ENCODE data around the gene NBPF3. TPM values are rescaled to one million over a fixed set of nuclear protein-coding genes. Genes with fewer than 3 reads are reported as not detected.
A peak's percentile ranks its signal among the peaks of the same experiment; 100 is the strongest.

NBPF3 gene
- total RNA-seq, 1 experiment from 2014 or later: 15.8 TPM

- no peak overlapping the region for H3T11ph ChIP-seq (ENCODE audit: low read length)
- no peak overlapping the region for H3K27ac ChIP-seq (ENCODE audit: insufficient read length, low read depth, low read length)
- H3K4me3 Mint-ChIP-seq: peak overlapping the region; percentile 71 to 84
- no peak overlapping the region for H2BK12ac ChIP-seq (ENCODE audit: insufficient read length, low read depth, low read length)
- no peaks in the 10 kb centered on the region; a peak in 1 of 5 replicates for H3K9me3 Mint-ChIP-seq
- no peak overlapping the region for H2BK120ac ChIP-seq (ENCODE audit: low read depth, low read length, poor library complexity, severe bottlenecking)
- H3K36me3 Mint-ChIP-seq (ENCODE audit: insufficient read depth in 1 of 3, low read depth in 3 of 3): peaks cover 0 to 14% (median 11%) of the 10 kb centered on the region in 3 experiments; a peak in 4 of 7 replicates
- no peak overlapping the region for H3K4me2 ChIP-seq (ENCODE audit: insufficient read depth, insufficient read length, low read length)
- H2BK5ac ChIP-seq (ENCODE audit: insufficient read length, low read length): no peak overlapping the region
- H4K5ac ChIP-seq (ENCODE audit: insufficient read length, low read depth, low read length): no peak overlapping the region
- peaks cover 3% of the 10 kb centered on the region; the same call in 1 of the 2 replicates for H3K27me3 ChIP-seq (ENCODE audit: insufficient read depth, low read length)
- peaks cover 7% of the 10 kb centered on the region; the same call in 1 of the 2 replicates for H3K79me2 ChIP-seq (ENCODE audit: insufficient read depth, low read length)
- H2AK5ac ChIP-seq (ENCODE audit: insufficient read length, low read length): no peak overlapping the region
- H3K56ac ChIP-seq (ENCODE audit: insufficient read length, low read depth, low read length): no peak overlapping the region
- no peak overlapping the region for H2BK20ac ChIP-seq (ENCODE audit: low read depth, low read length, poor library complexity, severe bottlenecking)
- TF ChIP-seq, protein P1, sequence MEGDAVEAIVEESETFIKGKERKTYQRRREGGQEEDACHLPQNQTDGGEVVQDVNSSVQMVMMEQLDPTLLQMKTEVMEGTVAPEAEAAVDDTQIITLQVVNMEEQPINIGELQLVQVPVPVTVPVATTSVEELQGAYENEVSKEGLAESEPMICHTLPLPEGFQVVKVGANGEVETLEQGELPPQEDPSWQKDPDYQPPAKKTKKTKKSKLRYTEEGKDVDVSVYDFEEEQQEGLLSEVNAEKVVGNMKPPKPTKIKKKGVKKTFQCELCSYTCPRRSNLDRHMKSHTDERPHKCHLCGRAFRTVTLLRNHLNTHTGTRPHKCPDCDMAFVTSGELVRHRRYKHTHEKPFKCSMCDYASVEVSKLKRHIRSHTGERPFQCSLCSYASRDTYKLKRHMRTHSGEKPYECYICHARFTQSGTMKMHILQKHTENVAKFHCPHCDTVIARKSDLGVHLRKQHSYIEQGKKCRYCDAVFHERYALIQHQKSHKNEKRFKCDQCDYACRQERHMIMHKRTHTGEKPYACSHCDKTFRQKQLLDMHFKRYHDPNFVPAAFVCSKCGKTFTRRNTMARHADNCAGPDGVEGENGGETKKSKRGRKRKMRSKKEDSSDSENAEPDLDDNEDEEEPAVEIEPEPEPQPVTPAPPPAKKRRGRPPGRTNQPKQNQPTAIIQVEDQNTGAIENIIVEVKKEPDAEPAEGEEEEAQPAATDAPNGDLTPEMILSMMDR (conservative IDR thresholded peaks at IDR 0.05): peak; percentile 37; the same call in 1 of the 3 replicates
- no peak overlapping the region for H3K4ac ChIP-seq (ENCODE audit: low read depth, low read length)
- H3K23me2 ChIP-seq (ENCODE audit: insufficient read length, low read depth, low read length, poor library complexity, severe bottlenecking): peaks cover 11% of the 10 kb centered on the region
- peaks cover 25% of the 10 kb centered on the region for H3K27me3 Mint-ChIP-seq (ENCODE audit: low read depth)
- H3K18ac ChIP-seq (ENCODE audit: insufficient read length, low read depth, low read length): no peak overlapping the region
- H4K20me1 ChIP-seq (ENCODE audit: control insufficient read depth, insufficient read depth, insufficient read length): no peaks in the 10 kb centered on the region
- no peak overlapping the region for H4K8ac ChIP-seq (replicated peaks; ENCODE audit: insufficient read length, low read depth, low read length)
- H3K79me1 ChIP-seq (ENCODE audit: insufficient read depth, low read depth, low read length, poor library complexity, severe bottlenecking): no peaks in the 10 kb centered on the region
- DNase-seq: no peak
- no peak overlapping the region for H3K23ac ChIP-seq (ENCODE audit: insufficient read length, low read depth, low read length)
- H3K4me1 ChIP-seq (ENCODE audit: insufficient read depth, low read length): 0 out of 2 replicates have a peak, but pooled peaks cover 2% of the 10 kb centered on the region
- no peak overlapping the region for H2BK15ac ChIP-seq (ENCODE audit: low read depth, low read length)
- H3K4me1 Mint-ChIP-seq: peaks cover 30 to 36% of the 10 kb centered on the region in 2 experiments
- H3K9me3 ChIP-seq (ENCODE audit: control insufficient read depth, low read depth, low read length): no peaks in the 10 kb centered on the region
- no peak overlapping the region for H4K91ac ChIP-seq (ENCODE audit: insufficient read length, low read depth, low read length)
- H2AFZ ChIP-seq (ENCODE audit: low read length): no peak overlapping the region
- H3K14ac ChIP-seq (ENCODE audit: insufficient read depth, low read length): no peak overlapping the region
- peak overlapping the region in 2 of 3 experiments; percentile 44 to 94; a peak in 4 of 7 replicates for H3K27ac Mint-ChIP-seq
- no peak overlapping the region for H3K9ac ChIP-seq (ENCODE audit: extremely low read depth, insufficient read length, low read length)
- no CpG with 5 or more reads among the region's 9 CpGs for WGBS (ENCODE audit: extremely low coverage, insufficient read length, low lambda C conversion rate)
These were observed 71.1 kb downstream of the NBPF3 start for GRCh38 chr1:21510885-21511578.

Measured in H9 (cell line).